NCI-H69 (cell line): ENCODE data around the gene AGRN.

Experiments
- DNase-seq: peaks from one replicate; lab custom pipeline; 2025; lab: John Stamatoyannopoulos, UW

AGRN gene

GRCh38 chr1:1081311-1082238 is 61.7 kb downstream of the AGRN start:
- no peak for DNase-seq

- no peak for DNase-seq
These were observed 62.4 kb downstream of the AGRN start for GRCh38 chr1:1082239-1082775.

DNA sequence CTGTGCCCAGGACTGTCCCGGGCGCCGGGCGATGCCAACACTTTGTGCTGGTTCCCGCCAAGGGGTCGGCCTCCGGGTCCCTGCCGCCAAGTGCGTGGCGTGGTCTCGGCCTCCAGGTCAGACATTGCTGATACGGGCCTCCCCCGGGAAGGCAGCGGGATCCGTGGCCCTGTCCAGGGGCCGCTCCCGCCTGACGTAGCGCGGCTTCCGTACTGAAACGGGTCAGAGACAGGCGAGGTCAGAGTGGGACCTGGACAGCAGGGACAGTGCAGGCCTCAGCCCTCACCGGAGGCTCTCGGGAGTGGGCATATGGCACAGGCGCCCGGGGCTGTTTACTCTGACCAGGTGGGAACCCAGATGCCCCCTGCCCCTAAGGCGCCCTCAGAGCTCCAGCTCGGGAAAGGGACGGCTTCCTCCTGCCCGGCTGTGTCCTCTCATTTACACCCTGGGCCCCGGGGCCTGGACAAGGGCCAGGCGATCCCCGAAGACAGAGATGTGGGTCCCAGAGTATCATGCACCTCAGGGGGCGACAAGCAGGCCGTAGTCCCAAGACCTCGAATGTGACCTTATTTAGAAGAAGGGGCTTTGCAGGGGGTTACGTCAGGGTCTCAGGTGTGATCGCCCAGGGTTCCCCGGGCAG is 63.0 kb downstream of the AGRN start:
- DNase-seq, result no peak

DNA sequence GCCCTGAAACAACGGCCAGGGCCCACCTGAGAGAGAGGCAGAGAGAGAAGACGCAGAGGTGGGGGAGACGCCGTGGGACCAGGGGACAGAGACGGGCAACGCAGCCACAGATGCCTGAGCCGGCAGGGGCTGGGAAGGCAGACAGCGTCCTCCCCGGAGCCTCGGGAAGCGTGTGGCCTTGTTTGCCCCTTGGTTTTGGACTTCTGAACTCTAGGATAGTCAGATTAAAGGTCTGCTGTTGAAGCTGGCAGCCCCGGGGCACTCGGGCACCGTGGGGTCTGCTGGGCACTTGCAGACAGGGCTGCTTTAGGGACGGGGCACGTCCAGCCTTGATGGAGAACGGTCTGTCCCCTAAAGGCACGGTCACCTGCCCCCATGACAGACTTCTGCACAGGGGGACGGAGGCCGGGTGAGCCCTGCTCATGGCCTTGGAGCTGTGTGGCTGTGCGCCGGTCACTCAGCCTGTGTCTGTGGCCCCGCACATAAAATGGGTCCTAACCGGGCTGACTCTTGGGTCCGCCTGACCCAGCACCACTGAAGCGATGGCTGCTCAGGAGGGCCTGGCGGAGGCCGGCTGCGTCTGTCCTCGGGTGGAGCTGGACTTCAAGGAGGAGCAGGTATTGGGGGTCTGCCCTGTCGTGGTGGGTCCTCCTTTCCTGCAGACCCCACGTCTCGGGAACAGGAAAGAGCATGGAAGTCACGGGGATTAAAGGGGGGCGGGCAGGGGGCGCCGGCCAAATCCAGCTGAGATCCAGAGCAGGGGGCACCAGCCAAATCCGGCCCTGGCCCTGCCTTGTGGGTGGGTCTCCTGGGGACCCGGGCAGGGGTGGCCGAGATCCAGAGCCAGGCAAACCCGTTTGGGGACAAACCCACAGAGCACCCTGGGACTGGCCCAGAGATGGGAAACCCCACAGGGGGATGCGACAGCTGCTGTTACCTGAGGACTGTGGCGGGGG is 63.8 kb downstream of the AGRN start:
- no peak for DNase-seq

GRCh38 chr1:1084372-1085170 is 64.7 kb downstream of the AGRN start:
- DNase-seq, result no peak

DNA sequence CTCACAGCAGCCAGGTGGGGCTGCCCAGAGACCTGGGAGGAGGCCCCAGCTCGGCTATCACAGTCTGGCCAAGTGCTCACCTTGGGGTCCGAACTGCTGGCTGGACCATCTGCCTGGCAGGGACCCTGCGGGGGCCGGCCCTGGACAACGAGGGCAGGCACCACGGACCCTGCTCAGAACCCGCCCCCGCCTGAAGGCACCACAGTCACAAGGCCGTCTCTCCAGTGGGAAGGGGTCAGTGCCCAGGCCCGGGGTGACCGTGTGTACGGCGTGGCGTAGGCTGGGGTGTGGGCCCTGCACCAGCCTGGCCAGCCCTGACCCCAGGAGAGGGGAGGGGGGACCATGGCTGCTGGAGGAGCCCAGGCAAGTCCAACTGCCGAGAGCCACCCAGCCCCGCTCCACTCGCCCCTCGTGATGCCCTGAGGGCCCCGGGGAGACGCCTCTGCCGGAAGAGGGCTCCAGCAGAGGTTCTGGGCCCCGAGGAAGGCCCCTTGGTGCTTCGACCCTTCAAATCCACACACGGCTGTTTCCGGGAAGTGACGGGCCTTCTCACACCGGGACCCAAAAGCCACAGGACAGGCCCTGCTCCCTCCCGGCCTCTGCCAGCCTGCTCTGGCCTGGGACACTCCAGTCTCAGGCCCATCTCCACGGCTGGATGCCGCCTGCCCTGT is 65.4 kb downstream of the AGRN start:
- no peak for DNase-seq

GRCh38 chr1:1085911-1086841 is 66.3 kb downstream of the AGRN start:
- DNase-seq, result no peak

- no peak for DNase-seq
These were observed 67.0 kb downstream of the AGRN start for GRCh38 chr1:1086911-1087341.

GRCh38 chr1:1087351-1088028 is 67.6 kb downstream of the AGRN start:
- no peak for DNase-seq

- no peak for DNase-seq
These were observed 68.3 kb downstream of the AGRN start for GRCh38 chr1:1088029-1088800.

DNA sequence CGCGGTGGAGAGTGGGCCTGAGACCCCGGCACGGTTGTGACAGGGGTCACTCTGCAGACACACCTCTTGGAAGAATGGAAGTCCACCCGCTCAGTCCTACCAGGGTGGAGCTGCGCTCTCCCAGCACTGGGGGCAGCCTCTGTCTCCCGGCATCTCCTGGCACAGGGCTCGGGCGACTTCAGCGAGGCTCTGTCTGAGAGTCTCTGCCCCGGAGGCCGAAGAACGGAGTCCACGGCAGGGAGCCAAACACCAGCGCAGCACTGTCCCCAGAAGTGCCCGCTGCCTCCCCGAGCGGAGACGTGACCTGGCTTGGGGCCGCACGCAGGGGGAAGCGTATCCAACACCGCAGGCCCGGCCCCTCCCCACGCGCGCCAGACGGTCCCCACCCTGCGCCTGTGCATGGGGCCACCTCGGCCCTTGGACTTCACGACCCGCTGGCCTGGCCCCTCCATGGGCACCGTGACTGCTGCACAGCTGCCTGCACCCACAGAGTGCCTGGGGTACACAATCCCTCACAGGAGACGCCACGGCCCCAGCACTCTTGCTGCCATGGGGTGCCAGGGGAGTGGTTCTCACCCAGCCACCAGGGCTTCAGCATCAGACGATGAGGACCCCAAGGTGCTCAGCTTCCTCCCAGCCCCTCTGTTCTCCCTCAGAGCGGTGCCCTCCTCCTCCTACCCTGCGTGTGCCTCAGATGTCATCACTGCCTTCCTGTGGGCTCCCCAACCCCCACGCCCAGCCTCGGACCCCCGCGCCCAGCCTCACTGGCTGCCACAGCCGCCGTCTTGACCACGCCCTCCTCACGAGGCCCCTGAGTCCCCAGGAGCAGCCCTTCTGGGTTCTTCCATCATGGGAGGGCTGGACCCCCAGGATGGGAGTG is 69.1 kb downstream of the AGRN start:
- DNase-seq, result no peak

DNA sequence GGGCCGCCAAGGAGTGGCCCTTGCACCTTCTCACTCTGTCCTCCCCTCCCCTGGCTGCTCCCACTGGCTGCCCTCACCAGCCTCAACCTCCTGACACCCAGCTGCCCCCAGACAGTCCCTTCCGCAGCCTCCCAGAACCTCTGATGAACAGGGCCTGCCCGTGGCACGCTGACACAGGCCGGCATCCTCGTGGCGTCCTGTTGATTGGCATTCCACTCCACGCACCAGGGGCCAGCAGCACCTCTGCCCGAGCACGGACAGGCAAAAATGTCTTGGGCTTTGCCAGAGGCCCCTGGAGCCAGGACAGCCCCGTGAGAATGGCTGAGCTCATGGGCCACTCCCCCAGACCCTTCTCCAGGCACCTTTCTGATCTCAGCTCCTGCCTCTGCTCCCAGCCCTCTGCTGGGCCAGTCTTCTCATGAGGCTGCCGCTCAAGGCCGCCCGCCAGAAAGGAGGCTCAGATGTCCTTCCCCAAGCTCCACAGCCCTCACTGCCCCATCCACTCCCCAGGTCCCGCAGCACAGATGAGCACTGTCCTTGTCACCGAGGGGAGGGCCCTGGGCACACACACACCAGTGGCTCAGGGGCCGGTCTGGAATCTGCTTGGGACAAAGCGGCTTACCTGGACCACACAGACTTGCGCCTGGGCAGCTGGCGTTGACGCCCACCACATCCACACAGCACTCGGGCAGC is 70.0 kb downstream of the AGRN start:
- DNase-seq, result no peak

DNA sequence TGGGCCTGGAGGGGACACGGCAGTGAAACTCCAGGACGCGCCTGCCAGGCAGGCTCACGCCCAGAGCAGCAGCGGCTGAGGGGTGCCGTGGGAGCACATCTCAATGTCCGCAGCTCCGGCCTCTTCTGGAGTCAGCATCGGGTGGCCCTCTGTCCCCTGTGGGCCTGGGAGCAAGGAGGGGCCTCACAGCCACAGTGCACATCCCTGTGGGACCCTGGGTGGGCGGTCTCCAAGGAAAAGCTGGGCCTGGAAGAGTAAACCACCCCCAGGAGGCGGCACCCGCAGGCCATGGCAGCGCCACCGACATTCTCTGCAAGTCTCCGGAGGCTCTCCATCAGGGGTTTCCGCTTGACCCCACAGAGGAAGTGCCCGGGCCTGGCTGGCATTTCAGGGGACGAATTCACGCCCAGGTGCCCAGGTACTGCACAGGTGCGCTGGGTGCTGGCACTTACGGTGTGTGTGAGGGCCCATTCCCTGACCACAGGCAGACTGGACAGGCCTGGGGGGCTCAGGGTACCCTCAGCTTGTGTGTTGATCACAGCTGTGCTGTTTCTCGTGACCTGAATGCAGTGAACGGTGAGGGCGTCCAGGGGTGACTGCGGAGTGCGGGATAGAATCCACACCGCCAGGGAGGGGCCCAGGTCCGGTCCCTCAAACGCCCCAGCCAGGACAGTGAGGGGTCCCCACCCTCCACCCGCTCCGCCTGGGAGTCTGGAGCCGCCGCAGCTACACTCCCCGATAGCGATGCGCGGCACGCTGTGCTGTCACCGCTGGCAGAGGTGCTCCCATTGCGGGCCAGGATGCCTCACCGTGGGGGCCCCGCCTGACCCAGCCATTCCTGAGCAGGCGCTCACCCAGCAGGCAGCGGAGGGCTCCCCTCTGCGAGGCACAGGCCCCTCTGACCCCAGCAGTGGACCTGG is 70.8 kb downstream of the AGRN start:
- DNase-seq, result no peak

DNA sequence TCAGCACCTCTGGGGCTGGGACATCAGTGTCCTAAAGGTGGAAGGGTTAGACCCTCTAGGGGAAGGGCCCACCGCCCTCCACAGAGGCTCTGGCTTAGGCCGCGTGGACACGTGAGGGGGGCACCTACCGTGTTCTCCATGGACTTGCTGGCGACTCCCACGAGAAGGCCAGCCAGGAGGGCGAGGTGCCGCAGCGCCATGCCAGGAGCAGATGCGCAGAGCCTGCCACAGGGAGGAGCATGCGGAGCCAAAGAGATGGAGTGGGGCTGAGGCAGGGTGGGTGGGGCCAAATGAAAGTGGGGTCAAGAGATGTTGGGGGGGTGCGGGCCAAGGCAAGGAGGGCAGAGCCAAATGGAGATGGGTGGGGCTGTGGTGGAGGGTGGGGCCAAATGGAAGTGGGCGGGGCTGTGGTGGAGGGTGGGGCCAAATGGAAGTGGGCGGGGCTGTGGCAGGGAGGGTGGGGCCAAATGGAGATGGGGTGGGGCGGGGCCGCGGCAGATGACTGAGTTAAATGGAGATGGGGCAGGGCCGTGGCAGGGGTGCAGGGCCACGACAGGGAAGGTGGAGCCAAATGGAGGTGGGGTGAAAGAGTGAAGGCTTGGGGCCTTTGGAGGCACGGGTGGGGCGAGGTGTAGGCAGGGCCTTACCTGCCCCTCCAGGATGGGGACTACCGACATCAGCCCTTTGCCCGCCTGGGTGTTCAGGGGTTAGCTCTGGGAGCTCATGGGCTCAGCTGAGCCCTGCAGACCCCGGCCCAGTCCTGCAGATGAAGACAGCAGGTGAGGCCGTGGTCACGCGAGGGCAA is 71.6 kb downstream of the AGRN start:
- DNase-seq, result no peak
